WERI-Rb-1 (cell line): ENCODE measurements around the gene ACSF3.
A peak's percentile ranks its signal among the peaks of the same experiment; 100 is the strongest.

Experiments
- DNase-seq: peaks from one replicate; pipeline ENCODE4 v3.0.0-alpha.2; 2020
- H3K27ac ChIP-seq: fragments of 250-450 bp; sonication (Bioruptor Pico); 2 replicates; pipeline ENCODE4 v1.5.1; 2020; ENCODE audit warnings: mild to moderate bottlenecking, moderate library complexity
- H3K27me3 ChIP-seq: fragments of 250-450 bp; sonication (Bioruptor Pico); 2 replicates; pipeline ENCODE4 v1.5.1; 2021; ENCODE audit warnings: mild to moderate bottlenecking, low read depth, moderate library complexity; ENCODE audit not compliant: insufficient read depth, severe bottlenecking
- H3K36me3 ChIP-seq: fragments of 250-450 bp; sonication (Bioruptor Pico); 2 replicates; pipeline ENCODE4 v1.5.1; 2020; ENCODE audit warnings: mild to moderate bottlenecking, moderate library complexity
- H3K4me3 ChIP-seq: 2 replicates; pipeline ENCODE4 v1.5.1; 2011; ENCODE audit warnings: low read depth, mild to moderate bottlenecking, control low read depth, low read length
- H3K9me3 ChIP-seq: fragments of 250-450 bp; sonication (Bioruptor Pico); 2 replicates; pipeline ENCODE4 v1.5.1; 2021; ENCODE audit warnings: mild to moderate bottlenecking, moderate library complexity; ENCODE audit not compliant: severe bottlenecking
- CTCF ChIP-seq: IDR thresholded peaks from 2 replicates; pipeline ENCODE4 v1.5.1; 2011; ENCODE audit warnings: low read depth, mild to moderate bottlenecking, control low read depth, inconsistent platforms, low read length

ACSF3 gene

GRCh38 chr16:89058812-89059211, 34.8 kb upstream of the ACSF3 start:
- no peak for TF ChIP-seq CTCF
- H3K9me3 ChIP-seq, result no peaks in the 10 kb centered on the region
- H3K27me3 ChIP-seq, result no peaks in the 10 kb centered on the region
- H3K27ac ChIP-seq, result no peak overlapping the region
- DNase-seq, result no peak
- no peak overlapping the region for H3K4me3 ChIP-seq
- H3K36me3 ChIP-seq, result no peaks in the 10 kb centered on the region

GRCh38 chr16:89060207-89060794, 33.4 kb upstream of the ACSF3 start:
- Histone ChIP-seq H3K9me3 (no peaks in the 10 kb centered on the region), H3K4me3 (no peak overlapping the region), H3K36me3 (no peaks in the 10 kb centered on the region), H3K27me3 (no peaks in the 10 kb centered on the region), H3K27ac (no peak overlapping the region)
- no peak for TF ChIP-seq CTCF
- DNase-seq, result no peak

GRCh38 chr16:89061086-89061485, 32.6 kb upstream of the ACSF3 start:
- H3K9me3 ChIP-seq, result no peaks in the 10 kb centered on the region
- H3K36me3 ChIP-seq, result no peaks in the 10 kb centered on the region
- H3K27ac ChIP-seq, result no peak overlapping the region
- H3K27me3 ChIP-seq, result no peaks in the 10 kb centered on the region
- no peak for DNase-seq
- TF ChIP-seq CTCF, result no peak
- no peak overlapping the region for H3K4me3 ChIP-seq

- DNase-seq, result peak; percentile 59
- no peak overlapping the region for H3K4me3 ChIP-seq
- no peaks in the 10 kb centered on the region for H3K27me3 ChIP-seq
- H3K9me3 ChIP-seq, result no peaks in the 10 kb centered on the region
- H3K27ac ChIP-seq, result no peak overlapping the region
- no peak for TF ChIP-seq CTCF
- no peaks in the 10 kb centered on the region for H3K36me3 ChIP-seq
These were observed 31.9 kb upstream of the ACSF3 start for GRCh38 chr16:89061590-89062380.

- Histone ChIP-seq H3K4me3 (no peak overlapping the region), H3K27me3 (no peaks in the 10 kb centered on the region), H3K36me3 (no peaks in the 10 kb centered on the region), H3K27ac (no peak overlapping the region), H3K9me3 (no peaks in the 10 kb centered on the region)
- no peak for TF ChIP-seq CTCF
- DNase-seq, result no peak
These were observed 31.0 kb upstream of the ACSF3 start for GRCh38 chr16:89062389-89063345.
